ENCODE data around the gene SMG5. TPM values are rescaled to one million over a fixed set of nuclear protein-coding genes. Genes with fewer than 3 reads are reported as not detected.
A peak's percentile ranks its signal among the peaks of the same experiment; 100 is the strongest.

The SMG5 gene
- polyA plus RNA-seq, 1 experiment = 32.6 TPM

DNA sequence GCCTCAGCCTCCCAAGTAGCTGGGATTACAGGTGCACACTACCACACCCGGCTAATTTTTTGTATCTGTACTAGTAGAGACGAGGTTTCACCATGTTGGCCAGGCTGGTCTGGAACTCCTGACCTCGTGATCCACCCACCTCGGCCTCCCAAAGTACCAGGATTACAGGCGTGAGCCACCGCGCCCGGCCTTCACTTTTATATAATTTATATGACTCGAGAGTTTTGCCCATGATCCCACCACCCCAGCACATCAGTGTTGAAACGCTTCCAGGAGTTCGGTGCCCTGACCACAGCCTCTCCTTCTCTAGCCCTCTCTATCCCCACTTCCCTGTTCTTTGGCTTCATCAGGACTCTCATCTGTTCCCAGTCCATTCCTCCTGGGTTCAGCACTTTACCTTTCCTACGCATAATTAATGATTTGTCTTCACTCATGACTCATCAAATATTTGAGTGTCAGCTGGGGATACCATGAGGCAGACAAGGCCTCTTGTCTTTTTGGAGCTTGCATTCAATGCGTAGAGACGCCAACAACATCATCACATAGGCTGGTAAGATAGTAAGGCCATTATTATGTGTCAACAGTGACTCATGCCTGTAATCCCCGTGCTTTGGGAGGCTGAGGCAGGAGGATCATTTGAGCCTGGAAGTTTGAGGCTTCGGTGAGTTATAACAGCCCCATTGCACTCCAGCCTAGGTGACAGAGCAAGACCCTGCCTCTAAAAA lies 68.4 kb downstream of the SMG5 start:
- ChIA-PET CTCF (interaction anchor here (0.6 to 3.8 kb wide), 4 partner anchors 11 to 124 kb away, joined by 3 to 37 read pairs (median 5); no protein-coding TSS in a partner anchor), POLR2A (no interaction called here)
- no peaks in the 10 kb centered on the region for H3K27me3 ChIP-seq (ENCODE audit: control insufficient read depth, insufficient read depth, low read length)
- peaks cover 8% of the 10 kb centered on the region for H3K36me3 ChIP-seq (ENCODE audit: control insufficient read depth, insufficient read depth, low read length)
- peak overlapping the region; percentile 47; the same call in 1 of the 2 replicates for H3K4me3 ChIP-seq (ENCODE audit: low read depth, low read length)
- DNase-seq (ENCODE audit: low read depth) = no peak
- TF ChIP-seq, protein P1, sequence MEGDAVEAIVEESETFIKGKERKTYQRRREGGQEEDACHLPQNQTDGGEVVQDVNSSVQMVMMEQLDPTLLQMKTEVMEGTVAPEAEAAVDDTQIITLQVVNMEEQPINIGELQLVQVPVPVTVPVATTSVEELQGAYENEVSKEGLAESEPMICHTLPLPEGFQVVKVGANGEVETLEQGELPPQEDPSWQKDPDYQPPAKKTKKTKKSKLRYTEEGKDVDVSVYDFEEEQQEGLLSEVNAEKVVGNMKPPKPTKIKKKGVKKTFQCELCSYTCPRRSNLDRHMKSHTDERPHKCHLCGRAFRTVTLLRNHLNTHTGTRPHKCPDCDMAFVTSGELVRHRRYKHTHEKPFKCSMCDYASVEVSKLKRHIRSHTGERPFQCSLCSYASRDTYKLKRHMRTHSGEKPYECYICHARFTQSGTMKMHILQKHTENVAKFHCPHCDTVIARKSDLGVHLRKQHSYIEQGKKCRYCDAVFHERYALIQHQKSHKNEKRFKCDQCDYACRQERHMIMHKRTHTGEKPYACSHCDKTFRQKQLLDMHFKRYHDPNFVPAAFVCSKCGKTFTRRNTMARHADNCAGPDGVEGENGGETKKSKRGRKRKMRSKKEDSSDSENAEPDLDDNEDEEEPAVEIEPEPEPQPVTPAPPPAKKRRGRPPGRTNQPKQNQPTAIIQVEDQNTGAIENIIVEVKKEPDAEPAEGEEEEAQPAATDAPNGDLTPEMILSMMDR (IDR thresholded peaks at IDR 0.05; ENCODE audit: insufficient read depth, low read depth, low read length) = no peak

DNA sequence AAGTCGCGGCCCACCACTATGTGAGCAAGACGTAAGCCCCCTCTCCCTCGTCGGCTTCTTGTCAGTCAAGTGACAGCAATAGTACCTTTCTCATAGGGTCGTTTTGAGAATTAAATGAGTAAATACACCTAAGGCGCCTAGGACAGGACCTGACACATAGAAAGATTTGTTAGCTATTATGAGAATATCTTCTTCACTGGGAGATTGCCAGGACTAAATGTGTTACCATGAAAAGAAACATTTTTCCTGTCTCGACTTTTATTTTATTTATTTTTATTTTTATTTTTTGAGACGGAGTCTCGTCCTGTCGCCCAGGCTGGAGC lies 69.0 kb downstream of the SMG5 start:
- TF ChIP-seq, protein P1 (IDR thresholded peaks at IDR 0.05; ENCODE audit: insufficient read depth, low read depth, low read length) = no peak
- no peaks in the 10 kb centered on the region for H3K27me3 ChIP-seq (ENCODE audit: control insufficient read depth, insufficient read depth, low read length)
- ChIA-PET POLR2A (interaction anchor here (1.3 kb wide), 1 partner anchor 69 kb away, joined by 3 read pairs; the partner anchor contains the start of gene SMG5), CTCF (interaction anchor here (0.8 to 3.8 kb wide), 8 partner anchors 11 to 123 kb away, joined by 3 to 37 read pairs (median 4); no protein-coding TSS in a partner anchor)
- H3K36me3 ChIP-seq (ENCODE audit: control insufficient read depth, insufficient read depth, low read length) = peaks cover 9% of the 10 kb centered on the region
- H3K4me3 ChIP-seq (ENCODE audit: low read depth, low read length) = peak overlapping the region; percentile 47
- DNase-seq (ENCODE audit: low read depth) = no peak

DNA sequence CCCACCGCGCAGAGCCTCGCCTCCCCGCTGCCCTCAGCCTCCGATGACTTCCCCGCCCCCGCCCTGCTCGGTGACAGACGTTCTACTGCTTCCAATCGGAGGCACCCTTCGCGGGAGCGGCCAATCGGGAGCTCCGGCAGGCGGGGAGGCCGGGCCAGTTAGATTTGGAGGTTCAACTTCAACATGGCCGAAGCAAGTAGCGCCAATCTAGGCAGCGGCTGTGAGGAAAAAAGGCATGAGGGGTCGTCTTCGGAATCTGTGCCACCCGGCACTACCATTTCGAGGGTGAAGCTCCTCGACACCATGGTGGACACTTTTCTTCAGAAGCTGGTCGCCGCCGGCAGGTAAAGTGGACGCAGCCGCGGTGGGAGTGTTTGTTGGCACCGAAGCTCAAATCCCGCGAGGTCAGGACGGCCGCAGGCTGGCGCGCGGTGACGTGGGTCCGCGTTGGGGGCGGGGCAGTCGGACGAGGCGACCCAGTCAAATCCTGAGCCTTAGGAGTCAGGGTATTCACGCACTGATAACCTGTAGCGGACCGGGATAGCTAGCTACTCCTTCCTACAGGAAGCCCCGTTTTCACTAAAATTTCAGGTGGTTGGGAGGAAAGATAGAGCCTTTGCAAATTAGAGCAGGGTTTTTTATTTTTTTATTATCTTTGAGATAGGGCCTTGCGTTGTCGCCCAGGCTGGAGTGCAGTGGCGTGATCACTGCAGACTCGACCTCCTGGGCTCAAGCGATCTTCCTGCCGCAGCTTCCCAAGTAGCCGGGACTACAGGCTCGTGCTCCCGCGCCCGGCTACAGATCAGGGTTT lies 69.6 kb downstream of the SMG5 start, which contains the start of gene PMF1:
PMF1 (plus strand) TSS at position 175 of the 811 bp plus-strand sequence; CDS start at position 184, 9 bp downstream.
- TF ChIP-seq, protein P1 (IDR thresholded peaks at IDR 0.05; ENCODE audit: insufficient read depth, low read depth, low read length) = no peak
- peak; percentile 83 for DNase-seq (ENCODE audit: low read depth)
- POLR2A ChIA-PET = interaction anchor here (0.6 to 1.3 kb wide), 7 partner anchors 12 to 357 kb away, joined by 3 to 13 read pairs (median 3); partner anchors contain the start of genes SLC25A44 and SMG5
- peaks cover 11% of the 10 kb centered on the region for H3K36me3 ChIP-seq (ENCODE audit: control insufficient read depth, insufficient read depth, low read length)
- no peaks in the 10 kb centered on the region for H3K27me3 ChIP-seq (ENCODE audit: control insufficient read depth, insufficient read depth, low read length)
- H3K4me3 ChIP-seq (ENCODE audit: low read depth, low read length) = peak within 1 kb of the TSS; percentile 47
- CTCF ChIA-PET = interaction anchor here (0.8 to 3.8 kb wide), 11 partner anchors 12 to 123 kb away, joined by 3 to 37 read pairs (median 4); no protein-coding TSS in a partner anchor

DNA sequence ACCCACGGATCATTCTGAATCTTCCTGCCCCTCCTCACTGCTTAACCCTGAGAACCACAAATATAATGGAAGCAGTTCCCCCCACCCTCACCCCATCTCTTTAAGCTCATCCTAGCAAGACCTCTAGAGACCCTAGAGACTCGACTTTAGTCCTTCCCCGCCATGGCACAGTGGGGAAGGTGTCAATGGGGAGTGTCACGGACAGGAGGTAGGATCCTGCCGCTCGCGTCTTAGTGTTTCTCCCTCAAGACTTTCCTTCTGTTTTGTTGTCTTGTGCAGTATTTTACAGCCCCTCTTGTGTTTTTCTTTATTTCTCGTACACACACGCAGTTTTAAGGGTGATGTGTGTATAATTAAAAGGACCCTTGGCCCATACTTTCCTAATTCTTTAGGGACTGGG lies 70.5 kb downstream of the SMG5 start:
- CTCF ChIA-PET = interaction anchor here (0.9 to 3.8 kb wide), 6 partner anchors 13 to 115 kb away, joined by 3 to 37 read pairs (median 4); no protein-coding TSS in a partner anchor
- H3K4me3 ChIP-seq (ENCODE audit: low read depth, low read length) = no peak overlapping the region; the same call in 1 of the 2 replicates

More for the DNA sequence above, 70.5 kb downstream of the SMG5 start:
- Histone ChIP-seq H3K36me3 (ENCODE audit: control insufficient read depth, insufficient read depth, low read length) (peaks cover 13% of the 10 kb centered on the region), H3K27me3 (ENCODE audit: control insufficient read depth, insufficient read depth, low read length) (no peaks in the 10 kb centered on the region)
- POLR2A ChIA-PET = interaction anchor here (0.7 to 1.3 kb wide), 2 partner anchors 12 to 71 kb away, joined by 3 to 13 read pairs; partner anchors contain the start of gene SMG5
- TF ChIP-seq, protein P1 (IDR thresholded peaks at IDR 0.05; ENCODE audit: insufficient read depth, low read depth, low read length) = no peak
- no peak for DNase-seq (ENCODE audit: low read depth)
